Loucy (cell line): Measurements from ENCODE around the gene TUBGCP3.

Source experiments
- H2AFZ ChIP-seq: fragments of 200-600 bp; sonication (generic); 2 replicates; pipeline ENCODE4 v1.6.0; 2016; ENCODE audit warnings: antibody characterized with exemption, mild to moderate bottlenecking, low read length, moderate library complexity
- H3F3A ChIP-seq: fragments of 200-600 bp; 2 replicates; pipeline ENCODE4 v1.6.0; 2016; ENCODE audit warnings: antibody characterized with exemption, low read depth, mild to moderate bottlenecking
- H3K27me3 ChIP-seq: fragments of 200-600 bp; sonication (generic); 2 replicates; pipeline ENCODE4 v1.6.1; 2014; ENCODE audit warnings: low read length, mild to moderate bottlenecking; ENCODE audit not compliant: insufficient read depth, poor library complexity, severe bottlenecking
- H3K36me3 ChIP-seq: fragments of 200-600 bp; sonication (generic); 2 replicates; pipeline ENCODE4 v1.6.1; 2016; ENCODE audit warnings: low read length; ENCODE audit not compliant: insufficient read depth
- H3K4me1 ChIP-seq: fragments of 200-600 bp; sonication (generic); 2 replicates; pipeline ENCODE4 v1.5.1; 2014; ENCODE audit warnings: low read length, mild to moderate bottlenecking; ENCODE audit not compliant: insufficient read depth, poor library complexity, severe bottlenecking
- H3K4me2 ChIP-seq: fragments of 200-600 bp; sonication (generic); 2 replicates; pipeline ENCODE4 v1.6.0; 2014; ENCODE audit warnings: antibody characterized with exemption, low read length, low read depth, mild to moderate bottlenecking; ENCODE audit not compliant: poor library complexity, severe bottlenecking
- H3K4me3 ChIP-seq: fragments of 200-600 bp; sonication (generic); 2 replicates; pipeline ENCODE4 v1.5.1; 2014; ENCODE audit warnings: low read length, mild to moderate bottlenecking, mixed read lengths; ENCODE audit not compliant: poor library complexity, severe bottlenecking
- H3K79me2 ChIP-seq: fragments of 200-600 bp; sonication (generic); 2 replicates; pipeline ENCODE4 v1.6.1; 2014; ENCODE audit warnings: low read length; ENCODE audit not compliant: insufficient read depth
- H3K9ac ChIP-seq: fragments of 200-600 bp; sonication (generic); 2 replicates; pipeline ENCODE4 v1.6.0; 2014; ENCODE audit warnings: mild to moderate bottlenecking, low read depth, low read length, moderate library complexity; ENCODE audit not compliant: poor library complexity, severe bottlenecking
- H3K9me2 ChIP-seq: fragments of 200-600 bp; sonication (generic); replicated peaks from 2 replicates; pipeline ENCODE4 v1.6.1; 2016; ENCODE audit warnings: low read depth, low read length, mixed read lengths
- H3K9me3 ChIP-seq: fragments of 200-600 bp; sonication (generic); 2 replicates; pipeline ENCODE4 v1.6.1; 2014; ENCODE audit warnings: mild to moderate bottlenecking, antibody characterized with exemption, low read length, low read depth; ENCODE audit not compliant: insufficient read depth
- H4K20me1 ChIP-seq: fragments of 200-600 bp; sonication (generic); 2 replicates; pipeline ENCODE4 v1.6.0; 2014; ENCODE audit warnings: antibody characterized with exemption, low read length, mild to moderate bottlenecking; ENCODE audit not compliant: insufficient read depth, poor library complexity, severe bottlenecking
- CTCF ChIP-seq: fragments of 200-600 bp; sonication (generic); conservative IDR thresholded peaks from 2 replicates; pipeline ENCODE4 v1.5.1; 2014; ENCODE audit warnings: mild to moderate bottlenecking, antibody characterized with exemption, low read length
- EZH2phosphoT487 ChIP-seq: fragments of 200-600 bp; IDR thresholded peaks from 2 replicates; pipeline ENCODE4 v1.6.1; 2018; ENCODE audit warnings: antibody characterized with exemption, mild to moderate bottlenecking, moderate library complexity, borderline replicate concordance

Gene TUBGCP3

DNA sequence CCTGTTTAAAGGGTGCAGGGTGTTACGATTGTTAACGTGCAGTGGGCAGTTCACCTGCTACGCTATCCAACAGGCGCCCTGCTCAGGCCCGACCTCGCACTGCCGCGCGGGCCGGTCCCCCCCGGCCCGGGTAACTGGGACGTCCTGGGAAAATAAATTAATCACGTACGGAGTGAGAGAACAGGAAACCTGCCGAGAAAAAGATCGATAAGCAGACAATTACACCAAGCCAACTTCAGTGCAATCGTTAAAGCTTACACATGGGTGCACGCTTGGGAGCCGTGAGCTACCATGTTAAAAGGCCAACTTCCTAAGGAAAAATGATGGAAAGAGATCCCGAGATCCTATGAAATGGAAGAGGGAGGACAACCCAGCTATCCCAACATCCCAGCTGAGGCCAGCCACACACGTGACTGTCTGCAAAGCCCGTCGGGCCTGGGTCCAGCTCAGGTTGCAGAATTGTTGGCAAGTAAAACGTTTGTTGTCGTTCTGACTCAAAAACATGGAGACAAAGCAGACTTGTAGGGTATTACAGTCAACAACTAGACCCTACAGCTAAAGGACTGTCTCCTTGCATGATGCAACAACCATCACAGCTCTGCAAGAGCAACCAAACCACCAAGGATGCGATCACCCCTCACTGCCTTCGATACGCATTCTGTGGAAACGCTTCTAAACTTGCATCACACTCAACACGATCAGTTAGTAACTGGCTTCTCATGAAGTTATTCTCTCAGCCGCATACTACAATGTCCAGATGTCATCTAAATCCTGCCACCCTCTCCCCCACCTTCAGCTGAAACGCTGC is 741 bp upstream of the TUBGCP3 start:
- peak overlapping the region; percentile 91 for H3K4me3 ChIP-seq
- peak overlapping the region; percentile 86 for H2AFZ ChIP-seq
- H3K9me2 ChIP-seq, result no peaks in the 10 kb centered on the region
- peak overlapping the region; percentile 75 for H3K4me2 ChIP-seq
- peaks cover 48% of the 10 kb centered on the region for H3K79me2 ChIP-seq
- peaks cover 32% of the 10 kb centered on the region for H3K4me1 ChIP-seq
- TF ChIP-seq CTCF (no peak), EZH2phosphoT487 (no peak)
- no peaks in the 10 kb centered on the region for H3K36me3 ChIP-seq
- H3K9ac ChIP-seq, result peak overlapping the region; percentile 99
- H4K20me1 ChIP-seq, result peaks cover 34% of the 10 kb centered on the region
- H3K27me3 ChIP-seq, result peaks cover 12% of the 10 kb centered on the region
- no peaks in the 10 kb centered on the region for H3K9me3 ChIP-seq
- no peaks in the 10 kb centered on the region for H3F3A ChIP-seq

GRCh38 chr13:112587212-112587763 is 665 bp downstream of the TUBGCP3 start:
- Histone ChIP-seq H3K9ac (peak overlapping the region; percentile 99), H3K9me3 (no peaks in the 10 kb centered on the region), H3K4me2 (peak overlapping the region; percentile 91), H3K27me3 (peaks cover 12% of the 10 kb centered on the region), H3K4me3 (peak overlapping the region; percentile 91), H4K20me1 (peaks cover 48% of the 10 kb centered on the region), H3K9me2 (no peaks in the 10 kb centered on the region), H3F3A (no peaks in the 10 kb centered on the region), H3K4me1 (peaks cover 45% of the 10 kb centered on the region), H2AFZ (peak overlapping the region; percentile 86), H3K79me2 (peaks cover 62% of the 10 kb centered on the region), H3K36me3 (no peaks in the 10 kb centered on the region)
- TF ChIP-seq EZH2phosphoT487 (no peak), CTCF (peak; percentile 29; the same call in 1 of the 2 replicates)

DNA sequence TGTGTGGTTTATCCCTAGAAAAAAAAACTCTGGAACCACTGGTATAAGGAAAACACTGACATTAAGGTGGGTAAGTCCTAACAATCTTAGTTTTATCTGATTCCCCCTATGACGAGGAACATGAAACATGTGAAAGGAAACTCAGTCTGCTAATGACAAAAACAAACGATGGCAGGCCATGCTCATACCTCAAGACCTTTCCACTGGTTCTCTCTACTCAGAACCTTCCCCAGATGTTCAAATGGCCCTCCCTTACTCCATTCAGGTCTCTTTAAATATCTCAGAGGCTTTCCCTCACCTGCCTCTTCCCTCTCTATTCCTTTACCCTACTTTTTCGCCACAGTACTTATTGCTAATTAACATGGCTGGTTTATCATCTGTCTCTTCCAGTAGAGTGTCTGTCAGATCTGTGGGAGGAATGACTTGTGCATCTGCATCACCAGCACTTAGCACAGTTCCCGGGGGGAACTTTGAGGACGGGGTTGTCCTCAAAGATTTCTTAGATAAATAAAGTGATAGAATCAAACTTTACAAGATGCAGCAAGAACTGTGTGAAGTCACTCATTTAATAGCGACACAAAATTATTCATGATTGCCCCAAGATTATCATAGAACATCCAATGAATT is 1.5 kb downstream of the TUBGCP3 start:
- Histone ChIP-seq H3K4me1 (peaks cover 51% of the 10 kb centered on the region), H3K36me3 (no peaks in the 10 kb centered on the region), H3K79me2 (peaks cover 70% of the 10 kb centered on the region), H3K4me3 (peak overlapping the region; percentile 91), H3K9me2 (no peaks in the 10 kb centered on the region), H3K4me2 (peak overlapping the region; percentile 91), H3F3A (no peaks in the 10 kb centered on the region), H2AFZ (no peak overlapping the region), H3K9me3 (no peaks in the 10 kb centered on the region), H3K27me3 (peaks cover 12% of the 10 kb centered on the region), H4K20me1 (peaks cover 57% of the 10 kb centered on the region), H3K9ac (peak overlapping the region; percentile 99)
- no peak for TF ChIP-seq CTCF
- no peak for TF ChIP-seq EZH2phosphoT487
